ENCODE results near the gene EEF2K. TPM values are rescaled to one million over a fixed set of nuclear protein-coding genes. Genes with fewer than 3 reads are reported as not detected.
"Not testable (repeated sequence)": the region's sequence is repeated elsewhere in the genome, so short reads cannot be mapped to it uniquely, and the experiment has no call there.

The EEF2K gene
- total and polyA plus RNA-seq, 5 donors = 15.0 to 38.3 (median 28.8) TPM

DNA sequence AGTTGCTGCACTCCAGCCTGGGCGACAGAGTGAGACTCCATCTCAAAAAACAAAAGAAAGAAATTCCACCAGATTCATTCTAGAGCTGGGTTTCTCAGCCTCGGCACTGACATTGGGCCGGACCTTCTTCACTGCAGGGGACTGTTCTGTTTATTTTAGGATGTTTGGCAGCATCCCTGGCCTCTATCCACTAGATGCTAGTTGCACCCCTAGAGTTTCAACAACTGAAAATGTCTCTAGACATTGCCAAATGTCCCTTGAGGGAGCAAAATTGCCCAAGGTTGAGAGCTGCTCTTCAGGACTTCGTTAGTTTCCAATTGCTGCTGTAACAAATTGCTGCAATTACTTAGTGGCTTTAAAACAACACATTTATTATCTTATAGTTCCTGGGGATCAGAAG lies 7.2 kb downstream of the EEF2K start:
- peaks cover 9% of the 10 kb centered on the region for H3K4me1 ChIP-seq (ENCODE audit: control insufficient read depth, insufficient read depth, low read length)
- no peaks in the 10 kb centered on the region for H3K9me3 ChIP-seq (ENCODE audit: control insufficient read depth, low read length)
- no peak overlapping the region for H3K4me3 ChIP-seq (ENCODE audit: low read length)
- DNase-seq (no peak), ATAC-seq (no peak)
- WGBS = 71% methylated on average over 4 of the region's 4 CpGs
- H3K27me3 ChIP-seq (ENCODE audit: control insufficient read depth, insufficient read depth) = no peaks in the 10 kb centered on the region
- intact Hi-C loops (cut with DNase I) = no loop called here
- H3K27ac ChIP-seq (ENCODE audit: low read length) = no peak overlapping the region

DNA sequence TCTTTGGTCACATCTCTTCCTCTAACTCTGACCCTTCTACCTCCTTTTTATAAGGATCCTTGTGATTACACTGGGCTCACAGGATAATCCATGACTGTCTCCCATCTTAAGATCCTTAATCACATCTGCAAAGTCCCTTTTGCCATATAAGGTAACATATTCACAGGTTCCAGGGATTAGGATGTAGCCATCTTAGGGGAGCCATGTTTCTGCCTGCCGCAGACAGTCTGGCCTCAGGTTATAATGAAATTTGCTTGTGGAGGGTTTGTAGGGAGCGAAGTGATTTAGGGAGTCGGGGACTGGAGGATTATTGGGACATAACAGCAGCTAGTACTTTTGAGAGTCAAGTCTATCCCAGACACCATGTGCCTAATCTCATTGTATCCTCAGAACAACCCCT lies 7.7 kb downstream of the EEF2K start:
- H3K27me3 ChIP-seq (ENCODE audit: control insufficient read depth, insufficient read depth) = no peaks in the 10 kb centered on the region
- no peak overlapping the region for H3K27ac ChIP-seq (ENCODE audit: low read length)
- intact Hi-C loops (cut with DNase I) = no loop called here
- 99% methylated on average over 3 of the region's 3 CpGs for WGBS
- H3K4me3 ChIP-seq (ENCODE audit: low read length) = no peak overlapping the region
- H3K4me1 ChIP-seq (ENCODE audit: control insufficient read depth, insufficient read depth, low read length) = peaks cover 11% of the 10 kb centered on the region
- no peaks in the 10 kb centered on the region for H3K9me3 ChIP-seq (ENCODE audit: control insufficient read depth, low read length)
- DNase-seq (no peak), ATAC-seq (no peak)

DNA sequence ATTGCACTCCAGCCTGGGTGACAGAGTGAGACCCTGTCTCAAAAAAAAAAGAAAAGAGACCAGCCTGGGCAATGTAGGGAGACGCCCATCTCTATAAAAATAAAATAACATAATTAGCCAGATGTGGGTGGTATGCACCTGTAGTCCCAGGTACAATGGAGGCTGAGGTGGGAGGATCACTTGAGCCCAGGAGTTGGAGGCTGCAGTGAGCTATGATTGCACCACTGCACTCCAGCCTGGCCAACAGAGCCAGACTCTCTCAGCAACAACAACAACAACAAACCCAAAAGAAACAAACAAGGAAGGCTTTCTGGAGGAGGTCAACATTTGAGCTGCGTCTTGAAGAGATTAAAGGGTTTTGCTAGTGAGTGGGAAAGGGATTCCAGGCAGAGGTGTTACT lies 8.3 kb downstream of the EEF2K start:
- Histone ChIP-seq H3K9me3 (ENCODE audit: control insufficient read depth, low read length) (no peaks in the 10 kb centered on the region), H3K4me1 (ENCODE audit: control insufficient read depth, insufficient read depth, low read length) (peaks cover 11% of the 10 kb centered on the region), H3K27ac (ENCODE audit: low read length) (no peak overlapping the region), H3K27me3 (ENCODE audit: control insufficient read depth, insufficient read depth) (no peaks in the 10 kb centered on the region), H3K4me3 (ENCODE audit: low read length) (no peak overlapping the region)
- DNase-seq (no peak), ATAC-seq (no peak)
- intact Hi-C loops (cut with DNase I) = no loop called here
- 96% methylated on average over 2 of the region's 2 CpGs for WGBS

DNA sequence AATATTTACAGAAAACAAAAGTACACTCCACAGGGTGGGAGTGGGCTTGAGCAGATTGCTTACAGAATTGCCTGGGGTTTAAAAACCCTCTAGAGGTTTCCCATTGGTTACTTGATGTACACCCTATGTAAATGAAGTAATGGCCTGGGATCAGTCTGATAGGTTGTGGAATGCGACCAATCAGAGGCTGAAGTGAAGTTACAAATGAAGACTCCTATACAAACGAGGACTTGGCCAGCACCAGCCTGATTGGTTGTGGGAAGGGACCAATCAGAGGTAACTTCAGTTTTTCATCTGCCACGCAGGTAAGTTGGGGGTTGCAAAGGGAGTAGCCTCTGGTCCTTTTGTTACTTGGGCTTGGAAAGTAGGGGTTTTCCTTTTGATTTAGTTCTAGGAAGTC lies 8.8 kb downstream of the EEF2K start:
- no peak for ATAC-seq
- 82% methylated on average over 3 of the region's 3 CpGs for WGBS
- H3K9me3 ChIP-seq (ENCODE audit: control insufficient read depth, low read length) = no peaks in the 10 kb centered on the region
- H3K27ac ChIP-seq (ENCODE audit: low read length) = no peak overlapping the region
- peaks cover 13% of the 10 kb centered on the region for H3K4me1 ChIP-seq (ENCODE audit: control insufficient read depth, insufficient read depth, low read length)
- DNase-seq = no peak
- H3K4me3 ChIP-seq (ENCODE audit: low read length) = no peak overlapping the region
- H3K27me3 ChIP-seq (ENCODE audit: control insufficient read depth, insufficient read depth) = no peaks in the 10 kb centered on the region
- intact Hi-C loops (cut with DNase I) = no loop called here

DNA sequence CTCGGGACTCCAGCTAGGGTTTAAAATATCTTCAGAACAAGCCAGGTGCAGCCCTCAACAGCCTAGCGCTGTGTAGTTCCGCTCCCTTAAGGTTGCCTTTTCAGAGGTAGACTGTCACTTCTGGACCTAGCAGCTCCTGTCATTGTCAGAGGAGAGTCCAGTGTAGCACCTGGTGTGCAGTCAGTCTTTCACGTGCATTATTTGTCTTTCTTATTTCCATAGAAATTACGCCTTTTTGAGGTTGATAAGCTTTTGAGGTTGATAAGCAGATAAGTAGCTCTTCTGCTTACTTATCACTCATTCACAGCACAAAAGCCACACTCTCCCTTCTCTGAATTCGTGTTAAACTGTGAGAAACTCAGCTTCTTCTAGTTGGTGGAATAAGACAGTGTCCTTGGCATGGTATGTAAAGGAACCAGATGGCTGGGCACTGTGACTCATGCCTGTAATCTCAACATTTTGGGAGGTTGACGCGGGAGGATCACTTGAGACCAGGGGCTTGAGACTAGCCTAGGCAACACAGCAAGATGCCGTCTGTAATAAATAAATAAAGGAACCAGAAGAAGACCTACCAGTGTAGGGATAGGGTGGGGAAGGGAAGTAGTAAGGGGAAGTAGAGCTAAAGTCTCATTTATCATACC lies 10.2 kb downstream of the EEF2K start:
- 69% methylated on average over 9 of the region's 9 CpGs for WGBS
- no peak for DNase-seq
- Histone ChIP-seq H3K4me1 (ENCODE audit: control insufficient read depth, insufficient read depth, low read length) (peaks cover 11% of the 10 kb centered on the region), H3K9me3 (ENCODE audit: control insufficient read depth, low read length) (no peaks in the 10 kb centered on the region), H3K27me3 (ENCODE audit: control insufficient read depth, insufficient read depth) (no peaks in the 10 kb centered on the region), H3K27ac (ENCODE audit: low read length) (peak overlapping the region; percentile 13), H3K4me3 (ENCODE audit: low read length) (no peak overlapping the region)
- intact Hi-C loops (cut with DNase I) = no loop called here
- ATAC-seq = no peak

DNA sequence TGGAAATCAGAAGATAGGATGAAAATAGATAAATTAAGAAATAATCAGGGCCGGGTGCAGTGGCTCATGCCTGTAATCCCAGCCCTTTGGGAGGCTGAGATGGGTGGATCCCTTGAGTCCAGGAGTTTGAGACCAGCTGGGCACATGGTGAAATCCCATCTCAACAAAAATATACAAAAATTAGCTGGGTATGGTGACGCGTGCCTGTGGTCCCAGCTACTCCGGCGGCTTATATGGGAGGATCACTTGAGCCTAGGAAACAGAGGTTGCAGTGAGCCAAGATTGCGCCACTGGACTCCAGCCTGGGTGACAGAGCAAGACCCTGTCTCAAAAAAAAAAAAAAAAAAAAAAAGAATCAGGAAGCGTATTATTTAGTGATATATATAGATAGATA lies 10.8 kb downstream of the EEF2K start:
- WGBS = 87% methylated on average over 7 of the region's 7 CpGs
- ATAC-seq; H3K9me3 ChIP-seq (ENCODE audit: control insufficient read depth, low read length); DNase-seq; H3K27me3 ChIP-seq (ENCODE audit: control insufficient read depth, insufficient read depth); H3K27ac ChIP-seq (ENCODE audit: low read length); H3K4me3 ChIP-seq (ENCODE audit: low read length); intact Hi-C loops (cut with DNase I): not testable (repeated sequence)
- peaks cover 11% of the 10 kb centered on the region for H3K4me1 ChIP-seq (ENCODE audit: control insufficient read depth, insufficient read depth, low read length)

DNA sequence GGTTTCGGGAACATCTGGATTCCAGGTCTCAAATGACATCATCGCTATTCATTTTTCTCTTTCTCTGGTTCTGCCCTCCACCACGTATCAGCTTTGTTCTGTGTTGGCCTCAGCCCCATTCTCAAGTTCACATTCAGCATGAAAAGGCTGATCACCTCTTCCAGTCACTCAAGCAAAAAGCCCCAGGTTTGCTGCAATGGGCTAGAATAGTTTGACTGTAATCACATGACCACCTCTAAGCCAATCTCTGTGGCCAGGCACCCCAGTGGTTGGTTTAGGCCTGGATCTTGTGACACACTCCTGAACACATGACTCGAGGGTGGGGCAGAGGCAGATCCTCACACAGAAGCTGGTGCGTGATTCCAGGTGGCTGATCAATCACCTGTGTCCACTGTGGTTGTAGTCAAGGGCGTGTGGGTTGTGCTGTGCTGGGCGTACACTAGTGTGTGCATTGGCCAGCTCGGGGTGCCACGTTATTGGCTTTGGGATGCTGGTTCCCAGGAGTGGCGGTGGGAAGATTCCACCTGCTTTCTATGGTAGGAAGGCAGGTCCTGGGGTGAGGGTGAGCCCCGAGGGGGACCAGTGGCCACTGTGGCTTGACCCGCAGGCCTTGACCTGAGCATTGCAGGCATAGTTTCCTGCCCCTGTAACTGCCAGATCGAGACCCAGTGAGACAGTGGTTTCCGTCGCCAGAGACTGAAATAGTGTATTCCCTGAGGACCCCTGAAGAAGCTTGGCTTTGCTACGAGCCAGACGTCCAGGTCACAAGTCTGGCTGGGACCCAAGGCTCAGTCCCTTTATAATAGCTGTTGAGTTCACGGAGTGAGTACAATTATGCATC lies 12.0 kb downstream of the EEF2K start:
- Histone ChIP-seq H3K9me3 (ENCODE audit: control insufficient read depth, low read length) (no peaks in the 10 kb centered on the region), H3K4me3 (ENCODE audit: low read length) (no peak overlapping the region), H3K4me1 (ENCODE audit: control insufficient read depth, insufficient read depth, low read length) (peaks cover 11% of the 10 kb centered on the region), H3K27ac (ENCODE audit: low read length) (peak overlapping the region; percentile 0), H3K27me3 (ENCODE audit: control insufficient read depth, insufficient read depth) (no peaks in the 10 kb centered on the region)
- WGBS = 58% methylated on average over 18 of the region's 18 CpGs
- intact Hi-C loops (cut with DNase I) = no loop called here
- ATAC-seq (peak in 1 of 2 donors; percentile 6), DNase-seq (peak in 2 of 3 donors; percentile 63 to 65)

DNA sequence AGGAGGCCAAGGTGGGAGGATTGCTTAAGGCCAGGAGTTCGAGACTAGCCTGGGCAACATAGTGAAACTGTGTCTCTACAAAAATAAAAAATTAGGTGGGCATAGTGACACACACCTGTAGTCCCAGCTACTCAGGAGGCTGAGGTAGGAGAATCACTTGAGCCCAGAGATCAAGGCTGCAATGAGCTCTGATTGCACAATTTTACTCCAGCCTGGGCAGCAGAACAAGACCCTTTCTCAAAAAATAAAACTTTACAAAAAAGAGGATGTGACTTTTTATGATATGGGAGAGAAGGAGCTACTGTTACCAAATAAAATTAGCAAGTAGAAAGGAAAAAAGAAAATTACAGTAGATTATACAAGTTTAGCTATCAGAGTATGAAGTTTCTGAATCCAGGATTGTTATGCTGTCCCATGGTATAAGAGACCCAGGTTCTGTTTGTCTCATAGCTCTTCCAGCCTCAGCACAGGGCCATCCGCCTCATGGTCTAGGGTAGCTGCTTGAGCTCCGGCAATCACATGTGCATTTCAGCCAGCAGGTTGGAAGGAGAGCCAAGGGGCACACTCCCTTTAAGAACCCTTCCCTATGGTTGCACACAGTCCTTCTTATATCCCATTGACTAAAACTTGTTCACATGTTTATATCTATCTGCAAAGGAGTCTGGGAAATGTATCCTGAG lies 13.5 kb downstream of the EEF2K start:
- H3K4me1 ChIP-seq (ENCODE audit: control insufficient read depth, insufficient read depth, low read length) = peaks cover 11% of the 10 kb centered on the region
- DNase-seq (no peak), ATAC-seq (peak in 1 of 2 donors; percentile 3)
- H3K27me3 ChIP-seq (ENCODE audit: control insufficient read depth, insufficient read depth) = no peaks in the 10 kb centered on the region
- WGBS = 79% methylated on average over 3 of the region's 3 CpGs
- no peak overlapping the region for H3K4me3 ChIP-seq (ENCODE audit: low read length)
- H3K9me3 ChIP-seq (ENCODE audit: control insufficient read depth, low read length) = no peaks in the 10 kb centered on the region
- intact Hi-C loops (cut with DNase I) = no loop called here
- peak overlapping the region; percentile 24 for H3K27ac ChIP-seq (ENCODE audit: low read length)

DNA sequence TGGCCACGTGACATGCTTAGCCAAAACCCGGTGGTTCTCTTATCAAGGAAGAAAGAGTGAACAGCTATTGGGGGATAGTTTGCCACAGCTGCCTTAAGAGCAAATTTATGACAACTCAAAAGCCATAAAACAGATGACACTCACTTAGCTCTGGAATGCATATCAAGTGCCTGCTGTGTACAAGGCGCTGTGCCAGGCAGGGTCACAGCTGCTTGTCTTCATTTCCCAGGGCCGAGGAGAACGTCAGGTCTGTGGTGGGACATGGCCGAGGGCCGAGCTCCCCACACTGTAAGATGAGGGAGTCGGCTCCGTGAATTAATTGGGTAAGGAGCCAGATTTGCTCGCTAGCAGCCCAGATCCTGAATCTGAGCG lies 14.0 kb downstream of the EEF2K start:
- DNase-seq = peak; percentile 72 to 89 (median 88)
- intact Hi-C loops (cut with DNase I) = no loop called here
- Histone ChIP-seq H3K4me3 (ENCODE audit: low read length) (no peak overlapping the region), H3K9me3 (ENCODE audit: control insufficient read depth, low read length) (no peaks in the 10 kb centered on the region), H3K27ac (ENCODE audit: low read length) (peak overlapping the region; percentile 19), H3K27me3 (ENCODE audit: control insufficient read depth, insufficient read depth) (no peaks in the 10 kb centered on the region), H3K4me1 (ENCODE audit: control insufficient read depth, insufficient read depth, low read length) (peaks cover 11% of the 10 kb centered on the region)
- WGBS = 45% methylated on average over 11 of the region's 11 CpGs
- ATAC-seq = peak; percentile 85 to 86

DNA sequence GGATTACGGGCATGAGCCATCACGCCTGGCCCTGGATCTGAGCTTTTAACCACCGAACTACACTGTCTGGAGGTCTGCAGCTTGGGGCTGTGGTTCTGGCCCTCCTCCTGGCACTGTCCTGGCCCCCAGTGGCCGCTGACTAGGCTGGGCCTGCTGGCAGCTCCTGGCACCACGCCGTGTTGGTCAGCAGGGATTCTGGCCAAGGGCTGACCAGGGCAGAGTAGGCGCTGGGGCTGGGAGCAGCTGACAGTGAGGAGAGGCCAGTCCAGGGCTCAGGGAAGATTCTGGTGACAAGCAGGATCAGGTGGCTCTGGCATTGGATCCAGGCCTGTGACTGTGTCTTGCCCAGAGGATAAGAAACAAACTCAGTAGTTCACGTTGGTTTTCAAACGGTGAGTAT lies 14.6 kb downstream of the EEF2K start:
- no peaks in the 10 kb centered on the region for H3K27me3 ChIP-seq (ENCODE audit: control insufficient read depth, insufficient read depth)
- peak; percentile 52 to 86 (median 80) for DNase-seq
- no peak overlapping the region for H3K4me3 ChIP-seq (ENCODE audit: low read length)
- no peaks in the 10 kb centered on the region for H3K9me3 ChIP-seq (ENCODE audit: control insufficient read depth, low read length)
- ATAC-seq = peak; percentile 71 to 77
- peaks cover 11% of the 10 kb centered on the region for H3K4me1 ChIP-seq (ENCODE audit: control insufficient read depth, insufficient read depth, low read length)
- H3K27ac ChIP-seq (ENCODE audit: low read length) = peak overlapping the region; percentile 19
- WGBS = 59% methylated on average over 9 of the region's 9 CpGs
- intact Hi-C loops (cut with DNase I) = no loop called here

DNA sequence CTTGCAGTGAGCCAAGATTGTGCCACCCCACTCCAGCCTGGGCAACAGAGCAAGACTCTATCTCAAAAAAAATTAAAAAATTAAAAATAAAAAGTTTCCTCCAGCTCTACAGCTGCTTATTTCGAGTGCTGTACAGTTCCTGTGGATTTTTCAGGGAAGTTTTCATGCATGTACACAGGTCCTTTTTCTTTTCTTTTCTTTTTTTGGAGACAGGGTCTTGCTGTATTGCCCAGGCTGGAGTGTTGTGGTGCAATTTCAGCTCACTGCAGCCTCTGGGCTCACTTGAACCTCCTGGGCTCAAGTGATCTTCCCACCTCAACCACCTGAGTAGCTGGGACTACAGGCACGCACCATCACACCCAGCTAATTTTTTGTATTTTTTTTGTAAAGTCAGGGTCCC lies 15.9 kb downstream of the EEF2K start:
- no peak overlapping the region for H3K27ac ChIP-seq (ENCODE audit: low read length)
- H3K4me1 ChIP-seq (ENCODE audit: control insufficient read depth, insufficient read depth, low read length) = peaks cover 11% of the 10 kb centered on the region
- H3K9me3 ChIP-seq (ENCODE audit: control insufficient read depth, low read length) = no peaks in the 10 kb centered on the region
- DNase-seq (no peak), ATAC-seq (no peak)
- H3K27me3 ChIP-seq (ENCODE audit: control insufficient read depth, insufficient read depth) = no peaks in the 10 kb centered on the region
- intact Hi-C loops (cut with DNase I) = no loop called here
- no peak overlapping the region for H3K4me3 ChIP-seq (ENCODE audit: low read length)
- 98% methylated on average over 2 of the region's 2 CpGs for WGBS

Data from right cardiac atrium (tissue), 5 donors.